Upper lobe of right lung (tissue), 1 donor: Measurements from ENCODE around the gene DPH6. TPM values are rescaled to one million over a fixed set of nuclear protein-coding genes. Genes with fewer than 3 reads are reported as not detected.
"Not testable (repeated sequence)": the region's sequence is repeated elsewhere in the genome, so short reads cannot be mapped to it uniquely, and the experiment has no call there.

Experiments used
- ATAC-seq: fragments of 200-7000 bp; cut with Tn5 transposase; one replicate; pipeline ENCODE4 v1.9.1; 2020; ENCODE audit warnings: mild to moderate bottlenecking, moderate library complexity
- DNase-seq: peaks from one replicate; pipeline ENCODE4 v3.0.0-alpha.2; 2020
- H3K27ac ChIP-seq: fragments of 200-600 bp; one replicate; pipeline ENCODE4 v1.8.0; 2022
- H3K27me3 ChIP-seq: fragments of 200-600 bp; one replicate; pipeline ENCODE4 v1.8.0; 2022; ENCODE audit warnings: mild to moderate bottlenecking
- H3K36me3 ChIP-seq: fragments of 200-600 bp; one replicate; pipeline ENCODE4 v1.8.0; 2022
- H3K4me1 ChIP-seq: fragments of 200-600 bp; one replicate; pipeline ENCODE4 v1.8.0; 2022
- H3K4me3 ChIP-seq: fragments of 200-600 bp; one replicate; pipeline ENCODE4 v1.8.0; 2022; ENCODE audit warnings: mild to moderate bottlenecking
- H3K9me3 ChIP-seq: fragments of 200-600 bp; one replicate; pipeline ENCODE4 v1.8.0; 2022
- intact Hi-C: fragments of 100-400 bp; cut with DNase I; formaldehyde crosslinking; loops from one replicate; pipeline ENCODE4 v1.11.0; 2022
- total RNA-seq: library from RNA; stranded (reverse); fragmentation: NEBNext Ultra II Directional; extraction: Animal tissue kit (Norgen Biotek cat#: 25700); gene quantifications from one replicate; pipeline ENCODE4 v1.2.1, GENCODE V29; 2021
- TF ChIP-seq, protein P1 (sequence below): fragments of 200-600 bp; IDR thresholded peaks from one replicate; pipeline ENCODE4 v1.8.0; 2022; ENCODE audit warnings: antibody characterized with exemption
- donor health status: DM: no; HTN: yes; CAD: no; lungs with severe emphysema.

DPH6 gene
- total RNA-seq, 1 donor from 2014 or later, result 15.8 TPM

DNA sequence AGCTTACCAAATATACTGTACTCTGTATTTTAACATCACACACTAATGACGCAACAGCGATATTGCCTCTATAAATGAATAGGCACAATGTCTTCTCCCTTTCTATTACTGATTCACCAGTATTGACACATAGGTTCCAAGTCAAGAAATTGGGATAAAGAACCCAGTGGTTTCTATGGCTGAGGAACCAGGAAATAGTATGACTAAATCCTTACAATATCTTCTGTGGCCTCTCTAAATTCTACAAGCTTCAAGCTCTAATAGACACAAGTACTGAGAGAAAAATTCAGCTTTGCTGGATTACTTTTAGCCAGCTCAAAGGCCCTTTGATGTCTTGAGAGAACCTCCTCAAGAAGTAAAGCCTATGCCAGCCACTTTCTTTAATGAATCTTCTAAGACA, 162.5 kb downstream of the DPH6 start:
- H3K27ac ChIP-seq, result no peak overlapping the region
- no peak for DNase-seq
- TF ChIP-seq, protein P1, sequence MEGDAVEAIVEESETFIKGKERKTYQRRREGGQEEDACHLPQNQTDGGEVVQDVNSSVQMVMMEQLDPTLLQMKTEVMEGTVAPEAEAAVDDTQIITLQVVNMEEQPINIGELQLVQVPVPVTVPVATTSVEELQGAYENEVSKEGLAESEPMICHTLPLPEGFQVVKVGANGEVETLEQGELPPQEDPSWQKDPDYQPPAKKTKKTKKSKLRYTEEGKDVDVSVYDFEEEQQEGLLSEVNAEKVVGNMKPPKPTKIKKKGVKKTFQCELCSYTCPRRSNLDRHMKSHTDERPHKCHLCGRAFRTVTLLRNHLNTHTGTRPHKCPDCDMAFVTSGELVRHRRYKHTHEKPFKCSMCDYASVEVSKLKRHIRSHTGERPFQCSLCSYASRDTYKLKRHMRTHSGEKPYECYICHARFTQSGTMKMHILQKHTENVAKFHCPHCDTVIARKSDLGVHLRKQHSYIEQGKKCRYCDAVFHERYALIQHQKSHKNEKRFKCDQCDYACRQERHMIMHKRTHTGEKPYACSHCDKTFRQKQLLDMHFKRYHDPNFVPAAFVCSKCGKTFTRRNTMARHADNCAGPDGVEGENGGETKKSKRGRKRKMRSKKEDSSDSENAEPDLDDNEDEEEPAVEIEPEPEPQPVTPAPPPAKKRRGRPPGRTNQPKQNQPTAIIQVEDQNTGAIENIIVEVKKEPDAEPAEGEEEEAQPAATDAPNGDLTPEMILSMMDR, result no peak
- no peaks in the 10 kb centered on the region for H3K36me3 ChIP-seq
- intact Hi-C loops, result no loop called here
- H3K4me3 ChIP-seq, result no peak overlapping the region
- H3K4me1 ChIP-seq, result no peaks in the 10 kb centered on the region
- no peak for ATAC-seq
- H3K27me3 ChIP-seq, result no peaks in the 10 kb centered on the region
- no peaks in the 10 kb centered on the region for H3K9me3 ChIP-seq

DNA sequence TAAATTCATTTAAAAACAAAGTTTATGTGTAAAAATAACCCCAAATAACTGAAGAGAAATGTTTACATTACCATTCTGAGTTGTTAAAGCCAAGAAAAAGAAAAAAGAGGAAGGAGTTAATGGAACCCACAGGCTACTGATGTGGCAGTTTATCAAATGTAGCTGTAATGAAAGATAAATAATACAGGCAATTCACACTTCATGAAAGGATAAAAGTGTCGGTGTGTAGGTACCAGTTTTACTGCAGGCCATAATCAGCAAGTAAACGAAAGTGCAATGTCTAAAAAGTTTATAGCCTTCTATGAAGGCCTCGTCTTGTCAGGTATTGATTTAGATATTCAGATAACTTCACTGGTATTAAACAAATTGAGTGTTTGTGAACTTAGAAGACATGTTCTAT, 164.6 kb downstream of the DPH6 start:
- Histone ChIP-seq H3K9me3 (no peaks in the 10 kb centered on the region), H3K27ac (no peak overlapping the region), H3K36me3 (no peaks in the 10 kb centered on the region), H3K4me1 (no peaks in the 10 kb centered on the region), H3K27me3 (no peaks in the 10 kb centered on the region), H3K4me3 (no peak overlapping the region)
- TF ChIP-seq, protein P1, result no peak
- ATAC-seq (no peak), DNase-seq (no peak)
- intact Hi-C loops, result no loop called here

DNA sequence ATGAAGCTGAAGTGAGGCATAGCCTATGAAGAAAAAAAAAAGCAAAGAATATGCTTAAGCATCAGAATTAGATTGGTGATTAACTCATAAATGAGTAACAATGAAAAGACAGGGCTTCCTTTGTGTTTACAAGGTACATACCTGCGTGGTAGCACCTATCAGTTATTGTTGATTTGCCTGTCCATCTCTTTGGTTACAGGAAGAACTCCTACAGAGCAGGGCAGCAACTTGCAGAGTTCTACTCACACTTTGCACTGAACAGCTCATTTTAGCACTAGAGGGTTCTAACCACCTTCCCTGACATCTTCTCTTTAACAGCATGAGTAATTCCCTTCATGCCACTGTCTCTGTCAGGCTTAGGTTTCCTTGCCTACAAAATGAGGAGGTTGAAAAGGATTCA, 166.0 kb downstream of the DPH6 start:
- intact Hi-C loops, result no loop called here
- no peak for ATAC-seq

DNA sequence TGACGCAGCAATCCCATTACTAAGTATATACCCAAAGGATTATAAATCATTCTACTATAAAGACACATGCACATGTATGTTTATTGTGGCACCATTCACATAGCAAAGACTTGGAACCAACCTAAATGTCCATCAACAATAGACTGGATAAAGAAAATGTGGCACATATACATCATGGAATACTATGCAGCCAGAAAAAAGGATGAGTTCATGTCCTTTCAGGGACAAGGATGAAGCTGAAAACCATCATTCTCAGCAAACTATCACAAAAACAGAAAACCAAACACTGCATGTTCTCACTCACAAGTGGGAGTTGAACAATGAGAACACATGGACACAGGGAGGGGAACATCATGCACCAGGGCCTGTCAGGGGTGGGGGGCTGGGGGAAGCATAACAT, 167.5 kb downstream of the DPH6 start:
- DNase-seq, H3K4me1 ChIP-seq, H3K36me3 ChIP-seq, intact Hi-C loops, H3K27me3 ChIP-seq, H3K4me3 ChIP-seq, H3K9me3 ChIP-seq, H3K27ac ChIP-seq, ATAC-seq: not testable (repeated sequence)

More for the DNA sequence above, 166.0 kb downstream of the DPH6 start:
- H3K9me3 ChIP-seq, result no peaks in the 10 kb centered on the region
- H3K36me3 ChIP-seq, result no peaks in the 10 kb centered on the region
- TF ChIP-seq, protein P1, result no peak
- H3K27ac ChIP-seq, result no peak overlapping the region
- no peak for DNase-seq
- no peak overlapping the region for H3K4me3 ChIP-seq
- H3K27me3 ChIP-seq, result no peaks in the 10 kb centered on the region
- H3K4me1 ChIP-seq, result no peaks in the 10 kb centered on the region

DNA sequence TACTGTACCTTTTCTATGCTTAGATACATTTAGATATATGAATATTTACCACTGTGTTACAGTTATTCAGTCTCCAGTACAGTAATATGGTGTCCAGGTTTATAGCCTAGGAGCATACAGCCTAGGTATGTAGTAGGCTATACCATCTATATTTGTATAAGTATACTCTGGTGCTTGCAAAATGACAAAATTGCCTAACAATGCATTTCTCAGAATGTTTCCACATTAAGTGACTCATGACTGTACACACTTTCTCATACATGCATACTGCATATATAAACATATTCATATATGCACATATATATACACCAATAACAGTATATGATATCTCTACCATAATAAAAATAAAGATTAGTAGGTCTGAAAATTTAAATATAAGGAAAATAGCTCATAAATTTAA, 169.3 kb downstream of the DPH6 start:
- Histone ChIP-seq H3K27ac (no peak overlapping the region), H3K36me3 (no peaks in the 10 kb centered on the region), H3K4me1 (no peaks in the 10 kb centered on the region), H3K4me3 (no peak overlapping the region), H3K27me3 (no peaks in the 10 kb centered on the region), H3K9me3 (no peaks in the 10 kb centered on the region)
- ATAC-seq, result no peak
- TF ChIP-seq, protein P1, result no peak
- DNase-seq, result no peak
- intact Hi-C loops, result no loop called here

DNA sequence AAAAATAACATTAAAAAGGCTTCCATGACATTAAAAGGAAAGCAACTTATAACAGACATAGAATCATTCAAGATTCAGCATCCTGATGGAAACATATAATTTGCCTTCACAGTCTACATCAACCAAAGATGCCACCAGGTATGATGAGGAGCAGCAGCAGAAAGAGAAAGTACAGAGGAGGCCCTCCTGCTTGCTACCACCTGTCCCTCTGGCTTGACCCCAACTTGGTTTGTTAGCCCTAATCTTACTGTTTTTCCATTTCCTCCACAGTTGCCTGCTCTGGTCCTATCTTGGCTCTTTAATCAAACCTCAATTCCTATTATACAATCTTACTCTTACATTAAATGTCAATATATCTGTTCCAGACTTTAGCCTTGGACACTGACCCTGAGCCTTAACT, 171.3 kb downstream of the DPH6 start:
- ATAC-seq (no peak), DNase-seq (no peak)
- Histone ChIP-seq H3K4me3 (no peak overlapping the region), H3K9me3 (no peaks in the 10 kb centered on the region), H3K36me3 (no peaks in the 10 kb centered on the region), H3K4me1 (no peaks in the 10 kb centered on the region), H3K27me3 (no peaks in the 10 kb centered on the region), H3K27ac (no peak overlapping the region)
- TF ChIP-seq, protein P1, result no peak
- intact Hi-C loops, result no loop called here
